ENCODE data around the gene NQO2.

GRCh38 chr6:3017304-3017703, 17.6 kb downstream of the NQO2 start:
- TF ChIP-seq ELF1 (CRISPR knock-in tag; IDR thresholded peaks at IDR 0.05) (no peak), TAF1 (CRISPR knock-in tag; IDR thresholded peaks at IDR 0.05) (no peak), ERF (CRISPR knock-in tag; IDR thresholded peaks at IDR 0.05) (no peak), CTCF (CRISPR knock-in tag; IDR thresholded peaks at IDR 0.05) (no peak), ELF3 (CRISPR knock-in tag; IDR thresholded peaks at IDR 0.05) (no peak), ZNF407 (CRISPR knock-in tag; IDR thresholded peaks at IDR 0.05; ENCODE audit: not compliant biosample characterization) (no peak)
